WI38 (cell line): ENCODE results near the gene PPA1.
A peak's percentile ranks its signal among the peaks of the same experiment; 100 is the strongest.

Experiments
- H3K4me3 ChIP-seq: 2 replicates; pipeline ENCODE4 v1.5.1; 2011; ENCODE audit warnings: low read depth, mild to moderate bottlenecking, control low read depth, low read length
- CTCF ChIP-seq: IDR thresholded peaks from 2 replicates; pipeline ENCODE4 v1.5.1; 2012; ENCODE audit warnings: low read depth, mild to moderate bottlenecking, control low read depth, low read length

PPA1 gene

GRCh38 chr10:70233109-70233938 lies at the start of gene PPA1:
PPA1 (minus strand) TSS chr10:70233429; CDS start chr10:70233327, 102 bp downstream.
- no peak for TF ChIP-seq CTCF
- peak within 1 kb of the TSS; percentile 100 for H3K4me3 ChIP-seq

- no peak for TF ChIP-seq CTCF
- no peak overlapping the region for H3K4me3 ChIP-seq
Measured at GRCh38 chr10:70281609-70282008, 48.4 kb upstream of the PPA1 start.

- TF ChIP-seq CTCF: no peak
- no peak overlapping the region for H3K4me3 ChIP-seq
Measured at GRCh38 chr10:70280099-70280498, 46.9 kb upstream of the PPA1 start.

- H3K4me3 ChIP-seq: no peak overlapping the region
Measured at GRCh38 chr10:70277396-70278030, 44.3 kb upstream of the PPA1 start.

GRCh38 chr10:70274643-70275042 lies 41.4 kb upstream of the PPA1 start:
- no peak for TF ChIP-seq CTCF
- H3K4me3 ChIP-seq: no peak overlapping the region

More at GRCh38 chr10:70277396-70278030, 44.3 kb upstream of the PPA1 start:
- TF ChIP-seq CTCF: no peak

GRCh38 chr10:70272925-70273316 lies 39.7 kb upstream of the PPA1 start:
- peak; percentile 1; the same call in 1 of the 2 replicates for TF ChIP-seq CTCF
- H3K4me3 ChIP-seq: no peak overlapping the region
